ENCODE data around the gene BEGAIN.

BEGAIN gene

DNA sequence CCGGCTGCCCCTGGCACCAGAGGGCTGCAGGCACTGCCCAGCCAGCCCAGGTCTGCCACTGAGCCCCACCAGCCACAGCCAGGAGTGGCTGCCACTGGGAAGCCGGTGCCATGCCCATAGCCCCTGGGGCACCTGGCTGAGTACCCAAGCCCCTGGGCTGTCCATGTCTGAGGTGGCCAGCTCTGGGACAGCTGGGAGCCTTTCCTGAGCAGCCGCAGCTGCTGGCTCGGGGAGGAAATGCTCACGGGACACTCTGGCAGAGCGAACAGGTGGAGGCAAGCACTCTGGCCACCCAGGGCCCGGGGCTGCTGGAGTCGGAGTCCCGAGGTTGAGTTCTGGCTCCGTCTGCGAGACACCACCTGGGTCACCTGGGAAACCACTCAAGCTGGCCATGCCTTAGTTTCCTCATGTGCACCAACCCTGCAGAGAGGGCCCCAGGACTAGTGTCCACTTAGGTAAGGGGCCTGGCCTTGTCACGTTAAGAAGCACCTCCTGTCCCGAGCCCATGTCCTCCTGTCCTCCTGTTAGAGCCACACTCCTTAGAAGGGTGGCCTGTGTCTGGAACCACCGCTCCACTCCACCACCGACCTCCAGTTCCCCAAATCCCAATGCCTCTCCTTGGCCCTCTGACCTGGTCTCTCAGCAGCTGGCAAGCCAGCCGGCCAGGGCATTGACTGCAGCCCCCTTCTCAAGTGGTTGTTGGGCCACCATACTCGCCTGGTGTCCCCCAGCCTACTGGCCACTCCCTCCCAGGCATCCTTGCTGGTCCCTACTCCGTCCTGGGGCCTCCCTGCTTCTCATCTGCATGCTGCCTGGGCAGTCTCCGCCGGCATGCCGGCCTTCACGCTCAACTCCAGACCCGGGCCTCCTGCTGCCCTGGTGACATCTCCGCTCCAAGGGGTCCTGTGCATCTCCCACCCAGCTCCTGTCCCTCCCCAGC is 45.3 kb downstream of the BEGAIN start:
- no peak for DNase-seq (ENCODE audit: low read depth)
- TF ChIP-seq, protein P1, sequence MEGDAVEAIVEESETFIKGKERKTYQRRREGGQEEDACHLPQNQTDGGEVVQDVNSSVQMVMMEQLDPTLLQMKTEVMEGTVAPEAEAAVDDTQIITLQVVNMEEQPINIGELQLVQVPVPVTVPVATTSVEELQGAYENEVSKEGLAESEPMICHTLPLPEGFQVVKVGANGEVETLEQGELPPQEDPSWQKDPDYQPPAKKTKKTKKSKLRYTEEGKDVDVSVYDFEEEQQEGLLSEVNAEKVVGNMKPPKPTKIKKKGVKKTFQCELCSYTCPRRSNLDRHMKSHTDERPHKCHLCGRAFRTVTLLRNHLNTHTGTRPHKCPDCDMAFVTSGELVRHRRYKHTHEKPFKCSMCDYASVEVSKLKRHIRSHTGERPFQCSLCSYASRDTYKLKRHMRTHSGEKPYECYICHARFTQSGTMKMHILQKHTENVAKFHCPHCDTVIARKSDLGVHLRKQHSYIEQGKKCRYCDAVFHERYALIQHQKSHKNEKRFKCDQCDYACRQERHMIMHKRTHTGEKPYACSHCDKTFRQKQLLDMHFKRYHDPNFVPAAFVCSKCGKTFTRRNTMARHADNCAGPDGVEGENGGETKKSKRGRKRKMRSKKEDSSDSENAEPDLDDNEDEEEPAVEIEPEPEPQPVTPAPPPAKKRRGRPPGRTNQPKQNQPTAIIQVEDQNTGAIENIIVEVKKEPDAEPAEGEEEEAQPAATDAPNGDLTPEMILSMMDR (conservative IDR thresholded peaks at IDR 0.05; ENCODE audit: low read length): no peak
- H3K4me3 ChIP-seq (ENCODE audit: low read length): no peak overlapping the region

DNA sequence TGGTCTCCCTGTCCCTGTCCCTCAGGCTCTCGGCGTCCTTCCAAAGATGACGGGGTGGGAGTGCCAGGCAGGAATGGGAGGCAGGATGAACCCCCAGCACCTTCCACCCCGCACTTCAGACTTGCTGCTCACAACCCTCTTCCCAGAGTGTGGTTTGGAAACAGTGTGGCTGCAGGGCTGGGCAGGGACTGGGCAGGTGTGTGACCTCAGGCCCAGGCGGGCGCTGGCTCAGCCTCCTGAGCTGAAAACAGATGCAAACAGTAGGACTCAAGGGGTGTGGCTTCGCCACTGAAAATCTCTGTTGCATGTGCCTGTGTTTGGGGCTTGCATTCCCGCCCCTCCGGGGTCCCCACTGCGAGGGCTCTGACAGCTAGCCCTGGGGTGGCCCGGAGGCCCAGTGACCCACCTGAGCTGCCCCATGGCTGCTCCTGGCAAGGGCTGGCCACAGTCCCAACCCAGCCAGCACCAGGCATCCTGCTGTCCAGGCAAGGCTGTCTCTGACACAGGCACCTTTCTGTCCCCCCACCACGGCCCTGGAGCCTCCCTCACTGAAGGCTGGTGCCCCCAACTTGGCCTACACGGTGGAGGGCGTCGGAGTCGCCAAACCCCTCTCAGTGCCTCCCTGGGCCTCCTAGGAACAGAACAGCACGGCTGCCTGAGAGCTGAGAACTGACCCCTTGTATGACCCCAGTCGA is 46.1 kb downstream of the BEGAIN start:
- TF ChIP-seq, protein P1 (conservative IDR thresholded peaks at IDR 0.05; ENCODE audit: low read length): no peak
- no peak for DNase-seq (ENCODE audit: low read depth)
- no peak overlapping the region for H3K4me3 ChIP-seq (ENCODE audit: low read length)

DNA sequence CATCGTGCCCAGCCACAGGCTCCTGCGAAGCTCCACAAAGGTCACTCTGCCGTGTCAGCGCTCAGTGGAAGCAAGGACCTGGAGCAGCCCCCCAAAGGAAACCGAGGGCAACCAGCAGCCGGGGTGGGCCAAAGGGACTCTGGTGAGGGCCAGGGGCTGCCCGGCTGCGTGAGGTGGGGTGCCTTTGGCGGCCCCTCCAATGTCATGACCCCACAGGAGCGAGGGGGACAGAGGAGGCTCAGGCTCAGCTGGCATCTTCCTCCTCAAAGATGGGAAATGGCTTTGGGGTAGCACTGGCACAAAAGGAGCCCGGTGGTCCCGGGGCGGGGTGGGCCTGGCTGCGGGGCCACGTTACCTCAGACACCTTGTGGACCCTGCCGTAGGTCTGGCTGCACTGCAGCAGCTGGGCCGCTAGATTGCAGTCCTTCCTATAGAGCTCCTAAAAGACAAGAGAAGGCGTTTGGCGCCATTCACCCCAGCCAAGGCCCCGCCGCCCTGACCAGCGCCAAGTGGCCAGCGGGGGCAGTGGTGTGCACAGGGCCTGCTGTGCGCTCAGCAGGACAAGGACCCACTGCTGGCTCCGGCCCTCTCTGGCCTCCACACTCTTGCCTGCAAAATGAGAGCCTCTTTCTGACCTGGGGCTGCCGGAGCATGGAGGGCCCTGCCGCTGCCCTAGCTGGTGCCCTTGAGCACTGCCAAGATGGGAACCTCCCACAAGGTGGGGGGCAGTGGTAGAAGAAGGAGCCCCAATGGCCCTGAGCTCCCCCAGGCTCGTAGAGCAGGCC is 46.9 kb downstream of the BEGAIN start:
- no peak overlapping the region for H3K4me3 ChIP-seq (ENCODE audit: low read length)
- TF ChIP-seq, protein P1 (conservative IDR thresholded peaks at IDR 0.05; ENCODE audit: low read length): no peak
- no peak for DNase-seq (ENCODE audit: low read depth)

DNA sequence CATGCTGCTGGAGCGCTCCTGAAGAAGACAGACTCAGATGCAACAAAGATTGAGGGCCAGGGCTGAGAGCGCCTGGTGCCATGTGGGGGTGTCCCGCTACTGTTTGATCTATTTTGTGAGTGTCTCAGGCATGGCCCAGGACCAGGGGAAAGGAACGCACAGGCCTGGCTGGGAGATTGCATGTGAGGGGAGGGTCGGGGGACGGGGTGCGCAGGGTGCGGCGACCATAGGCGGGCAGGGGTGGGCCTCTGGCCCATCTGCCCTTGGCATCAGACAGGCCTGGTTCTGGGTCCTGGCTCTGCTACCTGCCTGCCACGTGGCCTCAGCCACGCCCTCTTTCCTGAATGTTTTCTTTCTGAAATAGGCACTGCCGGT is 47.5 kb downstream of the BEGAIN start:
- no peak overlapping the region for H3K4me3 ChIP-seq (ENCODE audit: low read length)
- no peak for DNase-seq (ENCODE audit: low read depth)
- TF ChIP-seq, protein P1 (conservative IDR thresholded peaks at IDR 0.05; ENCODE audit: low read length): no peak

DNA sequence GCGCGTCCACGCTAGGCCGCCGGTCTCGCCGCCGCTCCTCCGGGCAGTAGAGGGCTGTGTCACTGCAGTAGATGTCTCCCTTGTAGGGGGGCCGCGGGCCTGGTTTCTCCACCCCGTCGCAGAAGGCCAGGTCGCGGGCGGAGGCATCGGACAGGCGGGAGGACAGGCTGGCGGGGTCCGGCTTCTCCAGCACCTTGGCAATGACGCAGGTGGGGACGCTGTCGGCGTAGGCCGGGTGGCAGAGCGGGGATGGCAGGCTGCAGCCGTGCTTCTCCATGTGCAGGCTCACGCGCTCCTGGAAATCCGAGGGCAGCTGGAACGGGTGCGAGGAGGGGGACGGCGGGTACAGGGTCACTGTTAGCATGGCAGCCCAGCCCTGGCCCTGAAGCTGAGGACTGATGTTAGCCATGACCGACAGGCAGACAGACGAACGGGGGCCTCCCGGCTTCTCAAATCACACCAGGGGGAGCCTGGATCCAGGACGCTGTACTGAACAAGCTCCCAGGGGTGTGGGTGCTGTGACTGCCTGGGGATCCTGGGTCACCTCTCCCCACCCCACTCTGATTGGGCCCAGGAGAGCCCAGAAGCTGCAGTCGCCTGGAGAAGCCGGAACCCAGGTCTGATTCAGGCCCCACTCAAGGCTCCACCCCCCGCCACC is 48.1 kb downstream of the BEGAIN start:
- TF ChIP-seq, protein P1 (conservative IDR thresholded peaks at IDR 0.05; ENCODE audit: low read length): no peak
- DNase-seq (ENCODE audit: low read depth): no peak
- H3K4me3 ChIP-seq (ENCODE audit: low read length): no peak overlapping the region

DNA sequence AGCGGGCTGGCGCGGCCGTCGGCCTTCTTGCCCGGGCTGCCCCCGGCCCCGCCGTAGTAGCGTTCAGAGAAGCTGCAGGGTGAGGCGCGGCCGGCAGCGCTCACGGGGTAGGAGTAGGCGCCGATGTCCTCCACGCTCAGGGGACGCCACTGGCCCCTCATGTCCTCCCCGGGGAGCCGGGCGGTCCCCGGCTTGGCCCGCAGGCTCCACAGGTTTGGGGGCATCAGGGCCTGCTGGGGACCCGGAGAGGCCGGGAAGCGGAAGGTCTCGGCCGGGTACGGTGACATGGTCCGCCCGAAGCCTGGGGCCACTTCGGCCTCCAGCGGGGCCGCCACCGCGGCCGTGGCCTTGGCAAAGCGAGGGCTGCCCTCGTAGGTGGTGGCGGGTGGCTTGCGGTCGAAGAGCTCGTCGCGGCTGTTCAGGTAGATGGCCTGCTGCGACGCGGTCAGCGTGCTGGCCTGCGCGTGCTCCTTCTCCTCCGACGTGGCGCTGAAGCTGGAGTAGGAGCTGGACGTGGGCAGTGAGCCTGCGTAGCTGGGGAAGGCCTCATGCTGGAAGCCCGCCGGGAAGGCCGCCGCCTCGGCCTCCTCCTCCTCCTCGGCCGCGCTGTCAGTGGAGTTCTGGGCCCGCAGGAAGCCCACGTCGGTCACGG is 48.7 kb downstream of the BEGAIN start:
- TF ChIP-seq, protein P1 (conservative IDR thresholded peaks at IDR 0.05; ENCODE audit: low read length): no peak
- DNase-seq (ENCODE audit: low read depth): no peak
- H3K4me3 ChIP-seq (ENCODE audit: low read length): no peak overlapping the region
